Activated naive CD8-positive, alpha-beta T cell (primary cell): ENCODE results near the gene LPAR2.

ENCODE experiments used
- H3K27ac Mint-ChIP-seq: one replicate; pipeline ENCODE4 v1.8.0; 2021; ENCODE audit warnings: mixed read lengths
- H3K27me3 Mint-ChIP-seq: one replicate; pipeline ENCODE4 v1.8.0; 2021; ENCODE audit warnings: mixed read lengths
- H3K36me3 Mint-ChIP-seq: one replicate; pipeline ENCODE4 v1.8.0; 2021; ENCODE audit warnings: mixed read lengths
- H3K4me1 Mint-ChIP-seq: one replicate; pipeline ENCODE4 v1.8.0; 2021; ENCODE audit warnings: low read depth, mixed read lengths
- H3K4me3 Mint-ChIP-seq: one replicate; pipeline ENCODE4 v1.8.0; 2021; ENCODE audit warnings: mild to moderate bottlenecking, mixed read lengths
- H3K9me3 Mint-ChIP-seq: one replicate; pipeline ENCODE4 v1.8.0; 2021; ENCODE audit warnings: low read depth, mixed read lengths

LPAR2 gene

DNA sequence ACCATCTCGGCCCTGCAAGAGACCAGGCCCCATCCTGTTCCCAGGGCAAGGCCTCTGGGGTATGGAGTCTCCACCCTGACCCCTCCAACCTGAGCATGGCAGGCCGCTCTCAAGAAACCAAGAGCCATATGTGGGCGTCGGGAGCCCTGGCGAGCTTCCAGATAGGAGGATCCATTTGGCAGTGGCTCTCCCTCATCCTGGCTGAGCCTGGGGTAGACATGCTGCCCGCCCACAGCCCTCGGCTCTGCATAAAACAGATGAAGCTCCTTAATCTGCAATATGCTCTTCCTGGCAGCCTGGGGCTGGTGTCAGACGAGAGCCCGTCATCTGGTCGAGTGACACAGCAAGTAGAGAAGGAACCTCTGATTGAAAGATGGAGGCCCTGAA lies 29.4 kb upstream of the LPAR2 start:
- no peaks in the 10 kb centered on the region for H3K9me3 Mint-ChIP-seq
- H3K36me3 Mint-ChIP-seq, result peaks cover 6% of the 10 kb centered on the region
- H3K4me3 Mint-ChIP-seq, result no peak overlapping the region
- no peak overlapping the region for H3K27ac Mint-ChIP-seq
- peaks cover 18% of the 10 kb centered on the region for H3K4me1 Mint-ChIP-seq
- H3K27me3 Mint-ChIP-seq, result no peaks in the 10 kb centered on the region

DNA sequence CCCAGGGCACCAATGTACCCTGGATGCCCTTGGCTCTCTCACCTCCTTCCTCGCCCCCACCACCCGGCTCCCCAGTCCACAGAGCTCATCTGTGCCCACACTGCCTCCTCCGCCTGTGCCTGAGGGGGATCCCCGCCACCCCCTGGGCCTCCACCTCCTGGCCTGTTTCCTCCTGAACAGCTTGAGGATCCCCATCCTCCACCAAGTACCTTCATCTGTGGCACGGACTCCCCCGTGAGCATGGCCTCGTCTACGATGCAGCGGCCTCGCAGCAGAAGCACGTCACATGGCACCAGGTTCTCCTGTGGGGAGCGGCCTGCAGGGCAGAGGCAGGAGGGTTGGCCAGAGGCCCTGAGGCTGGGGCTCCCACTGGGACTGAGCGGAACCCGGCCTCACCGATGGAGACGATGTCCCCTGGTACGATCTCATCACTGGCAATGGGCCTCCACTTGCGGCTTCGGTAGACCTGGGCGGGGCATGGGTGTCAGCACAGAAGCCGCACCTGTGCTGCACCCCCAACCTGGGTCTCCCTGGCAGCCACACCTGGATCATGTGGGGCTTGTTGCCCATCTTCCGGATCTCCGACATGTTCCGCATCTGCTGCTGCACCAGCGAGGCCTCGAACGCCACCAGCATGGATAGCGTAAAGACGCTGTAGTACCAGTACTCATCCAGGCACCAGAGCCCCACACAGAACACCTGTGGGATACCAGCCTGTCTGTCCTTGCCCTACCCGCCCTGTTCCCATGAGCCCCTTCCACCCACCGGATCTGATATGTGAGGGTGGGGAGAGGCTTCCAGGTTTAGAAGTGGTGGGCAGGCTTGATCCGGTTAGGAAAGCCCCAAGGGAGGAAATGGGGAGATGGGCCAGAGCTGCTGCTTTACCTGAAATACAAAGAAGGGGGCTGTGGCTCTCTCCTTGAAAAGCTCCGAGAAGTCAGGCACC lies 28.7 kb upstream of the LPAR2 start:
- Mint-ChIP-seq H3K27ac (no peak overlapping the region), H3K36me3 (peaks cover 5% of the 10 kb centered on the region)

DNA sequence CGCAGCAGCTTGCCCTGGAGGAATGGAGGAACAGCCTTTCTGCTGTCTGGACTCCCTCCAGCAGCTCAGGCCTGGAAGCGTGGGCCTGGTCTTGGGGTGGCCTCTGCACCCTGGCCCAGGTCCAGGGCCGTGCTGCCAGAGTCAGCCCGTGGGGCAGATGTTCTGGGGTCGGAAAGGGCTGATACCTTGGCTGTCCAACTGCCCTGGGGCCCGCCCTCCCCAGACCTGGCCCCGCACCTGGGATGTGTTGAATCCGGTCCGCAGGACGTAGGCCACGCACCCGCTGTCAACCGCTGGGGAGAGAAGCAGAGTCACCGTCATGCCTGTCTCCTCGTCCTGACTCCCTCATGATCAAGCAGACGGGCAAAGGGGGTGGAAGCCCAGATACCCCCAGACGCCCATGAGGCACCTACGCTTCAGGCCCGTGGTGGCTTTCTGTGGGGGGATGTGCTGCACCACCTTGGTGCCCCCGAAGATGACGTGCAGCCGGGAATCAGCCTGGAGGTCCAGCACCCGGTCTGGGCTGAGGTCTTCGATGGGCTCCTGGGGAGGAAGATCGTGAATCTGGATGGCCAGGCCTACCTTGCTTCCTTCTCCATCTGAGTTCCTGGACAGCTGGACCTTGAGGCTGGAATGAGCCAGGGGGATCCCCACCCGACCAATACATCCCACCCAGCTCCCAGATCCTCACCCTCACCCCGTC lies 27.8 kb upstream of the LPAR2 start:
- H3K9me3 Mint-ChIP-seq, result no peaks in the 10 kb centered on the region
- H3K36me3 Mint-ChIP-seq, result peaks cover 5% of the 10 kb centered on the region
- H3K27ac Mint-ChIP-seq, result no peak overlapping the region
- no peaks in the 10 kb centered on the region for H3K27me3 Mint-ChIP-seq
- no peak overlapping the region for H3K4me3 Mint-ChIP-seq
- H3K4me1 Mint-ChIP-seq, result peaks cover 3% of the 10 kb centered on the region

More for the DNA sequence above, 28.7 kb upstream of the LPAR2 start:
- no peaks in the 10 kb centered on the region for H3K9me3 Mint-ChIP-seq
- no peak overlapping the region for H3K4me3 Mint-ChIP-seq
- peaks cover 11% of the 10 kb centered on the region for H3K4me1 Mint-ChIP-seq
- H3K27me3 Mint-ChIP-seq, result no peaks in the 10 kb centered on the region

DNA sequence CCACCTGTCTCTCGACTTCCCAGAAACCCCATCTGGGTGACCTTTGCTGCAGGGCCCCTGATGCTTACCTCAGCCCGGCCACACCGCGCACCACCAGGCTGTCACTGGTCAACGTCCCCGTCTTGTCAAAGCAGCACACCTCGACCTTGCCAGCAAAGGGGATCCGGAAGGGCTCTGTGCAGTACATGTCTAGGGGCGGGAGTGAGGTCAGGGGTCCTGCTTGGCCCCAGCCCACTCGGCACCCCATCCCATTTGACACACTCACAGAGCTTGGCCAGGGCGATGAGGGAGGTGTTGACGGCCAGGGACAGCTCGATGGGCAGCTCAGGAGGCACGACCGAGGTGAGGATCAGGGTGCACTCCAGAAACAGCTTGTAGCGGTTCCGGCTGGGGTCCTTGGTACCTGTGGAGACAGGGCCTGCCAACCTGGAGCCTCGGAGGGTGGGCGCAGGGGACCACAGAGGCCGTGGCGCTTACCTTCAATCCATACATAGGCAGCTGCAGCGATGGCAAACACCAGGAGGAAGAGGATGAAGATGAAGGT lies 27.1 kb upstream of the LPAR2 start:
- no peak overlapping the region for H3K4me3 Mint-ChIP-seq
- no peaks in the 10 kb centered on the region for H3K9me3 Mint-ChIP-seq
- H3K36me3 Mint-ChIP-seq, result peaks cover 5% of the 10 kb centered on the region
- H3K27ac Mint-ChIP-seq, result no peak overlapping the region
- peaks cover 2% of the 10 kb centered on the region for H3K4me1 Mint-ChIP-seq
- no peaks in the 10 kb centered on the region for H3K27me3 Mint-ChIP-seq

DNA sequence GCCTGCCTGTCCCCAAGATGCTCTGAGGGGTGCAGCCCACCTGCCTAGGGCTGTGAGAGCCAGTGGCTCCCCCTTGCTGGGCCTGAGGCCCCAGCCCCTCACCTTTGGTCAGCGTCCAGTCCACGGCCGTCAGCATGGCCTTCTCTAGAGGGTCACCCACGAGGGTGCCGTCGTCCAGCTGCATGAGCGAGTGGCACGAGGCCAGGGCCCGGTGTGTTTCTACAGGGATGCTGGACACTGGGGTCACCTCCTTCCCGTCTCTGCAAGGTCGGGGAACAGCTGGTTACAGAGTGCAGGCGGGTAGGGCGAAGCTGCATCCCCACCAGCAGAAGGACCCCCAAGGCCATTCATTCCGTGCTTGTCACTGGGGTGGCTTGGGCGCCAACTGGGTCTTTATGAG lies 26.4 kb upstream of the LPAR2 start:
- Mint-ChIP-seq H3K36me3 (peaks cover 6% of the 10 kb centered on the region), H3K9me3 (no peaks in the 10 kb centered on the region), H3K27me3 (no peaks in the 10 kb centered on the region), H3K27ac (no peak overlapping the region), H3K4me1 (no peaks in the 10 kb centered on the region), H3K4me3 (no peak overlapping the region)

DNA sequence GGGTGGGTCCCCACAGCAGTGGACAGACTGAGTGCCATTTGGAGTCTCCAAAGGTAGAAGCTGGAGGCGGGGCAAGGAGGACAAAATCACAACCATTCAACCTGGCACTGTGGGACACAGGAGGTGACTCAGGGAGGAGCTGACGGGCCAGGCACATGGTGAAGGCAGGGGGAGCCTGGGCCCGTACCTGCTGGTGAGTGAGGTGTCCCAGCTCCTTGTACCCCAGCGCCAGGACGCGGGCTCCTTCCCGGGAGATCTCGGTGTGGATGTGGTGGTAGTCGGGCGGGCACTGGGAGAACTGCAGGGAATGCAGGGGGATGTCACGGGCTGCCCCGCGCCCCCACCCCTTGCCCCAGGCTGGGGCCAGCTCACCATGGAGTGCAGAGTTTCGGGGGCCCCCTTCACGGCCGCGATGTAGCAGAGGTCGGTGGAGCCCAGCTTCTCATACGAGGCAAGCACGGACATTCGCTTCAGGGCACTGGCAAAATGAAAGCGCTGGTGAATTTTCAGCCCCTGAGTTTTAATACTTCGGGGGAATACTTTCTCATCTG lies 25.7 kb upstream of the LPAR2 start:
- Mint-ChIP-seq H3K9me3 (no peaks in the 10 kb centered on the region), H3K36me3 (peaks cover 8% of the 10 kb centered on the region), H3K4me3 (no peak overlapping the region), H3K4me1 (no peaks in the 10 kb centered on the region), H3K27me3 (no peaks in the 10 kb centered on the region), H3K27ac (no peak overlapping the region)

DNA sequence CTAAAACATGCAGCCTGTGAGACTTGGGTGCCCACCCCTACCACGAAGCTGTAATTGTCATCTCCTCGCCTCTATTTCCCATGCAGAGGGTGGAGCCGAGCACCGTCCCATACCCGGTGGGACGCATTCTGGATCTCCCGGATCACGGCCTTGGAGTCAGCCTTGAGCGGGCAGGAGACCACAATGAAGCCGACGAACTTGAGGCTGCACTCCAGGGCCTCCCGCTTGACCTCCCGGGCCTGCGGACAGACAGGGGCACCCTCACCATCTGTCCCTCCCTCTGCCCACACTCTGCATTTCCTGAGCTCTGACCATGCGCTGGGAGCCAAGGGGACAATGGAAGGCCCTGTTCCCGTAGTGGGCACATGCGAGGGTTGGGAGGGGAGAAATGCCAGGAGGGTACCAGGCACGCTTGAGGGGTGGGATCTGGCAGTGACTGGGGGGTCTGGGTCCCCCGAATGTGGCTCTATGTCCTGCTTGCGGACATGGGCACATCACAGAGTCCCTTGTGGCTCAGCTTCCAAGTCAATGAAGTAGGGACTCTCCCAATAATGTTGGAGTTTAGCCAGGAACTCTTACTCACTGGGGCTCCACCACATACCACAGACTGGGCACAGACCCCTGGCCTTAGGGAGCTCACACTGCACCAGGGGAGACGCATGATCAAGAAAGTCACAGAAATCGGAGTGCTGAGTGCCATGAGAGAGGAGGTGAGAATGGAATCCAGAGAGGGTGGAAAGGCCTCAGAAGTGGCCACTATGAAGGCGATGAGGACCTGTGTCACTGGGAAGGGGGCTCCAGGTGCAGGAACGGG lies 24.7 kb upstream of the LPAR2 start:
- Mint-ChIP-seq H3K27ac (peak overlapping the region; percentile 34), H3K4me3 (no peak overlapping the region), H3K9me3 (no peaks in the 10 kb centered on the region), H3K27me3 (no peaks in the 10 kb centered on the region), H3K4me1 (no peaks in the 10 kb centered on the region), H3K36me3 (peaks cover 2% of the 10 kb centered on the region)

DNA sequence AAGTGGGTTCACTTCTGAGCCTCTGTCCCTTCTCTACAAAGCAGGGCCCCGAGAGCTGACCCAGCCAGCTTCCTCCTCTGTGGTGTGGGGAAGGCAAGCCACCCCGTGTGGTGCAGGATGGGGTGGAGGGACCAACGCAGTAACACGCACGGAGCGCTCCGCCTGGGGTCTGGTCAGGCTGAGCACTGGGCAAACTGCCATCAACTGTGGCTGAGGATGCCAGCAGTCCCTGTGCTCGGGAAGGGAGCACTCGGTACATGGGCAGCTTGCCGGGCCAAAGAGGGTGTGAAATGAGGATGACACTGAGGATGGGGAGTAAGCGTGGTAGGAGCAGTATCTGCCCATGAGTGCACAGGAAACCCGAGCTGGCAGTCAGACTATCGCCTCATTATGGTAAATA lies 23.1 kb upstream of the LPAR2 start:
- H3K27ac Mint-ChIP-seq, result no peak overlapping the region
- H3K4me3 Mint-ChIP-seq, result no peak overlapping the region
- H3K36me3 Mint-ChIP-seq, result peaks cover 2% of the 10 kb centered on the region
- H3K4me1 Mint-ChIP-seq, result no peaks in the 10 kb centered on the region
- no peaks in the 10 kb centered on the region for H3K9me3 Mint-ChIP-seq
- H3K27me3 Mint-ChIP-seq, result no peaks in the 10 kb centered on the region

DNA sequence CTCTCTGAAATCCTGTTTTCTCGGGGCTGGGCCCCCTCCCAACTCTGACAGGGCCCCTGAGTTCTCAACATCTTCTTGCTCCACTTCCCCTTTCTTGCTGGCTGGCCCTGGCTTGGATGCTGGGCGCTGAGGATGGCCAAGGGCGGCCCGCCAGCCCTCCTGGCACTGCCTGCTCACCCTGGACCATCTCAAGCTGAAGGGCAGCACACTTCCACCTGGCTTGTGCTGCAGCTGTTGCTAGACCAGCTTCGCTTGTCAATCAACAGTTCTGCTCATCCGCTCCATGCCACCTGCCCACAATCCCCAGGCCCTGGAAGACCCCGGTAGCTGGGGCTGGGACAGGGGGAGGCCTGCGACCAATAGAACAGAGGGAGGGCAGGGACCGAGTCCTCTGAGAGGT lies 22.3 kb upstream of the LPAR2 start:
- Mint-ChIP-seq H3K27me3 (no peaks in the 10 kb centered on the region), H3K9me3 (no peaks in the 10 kb centered on the region), H3K4me1 (no peaks in the 10 kb centered on the region), H3K27ac (no peak overlapping the region), H3K36me3 (peaks cover 2% of the 10 kb centered on the region), H3K4me3 (no peak overlapping the region)

DNA sequence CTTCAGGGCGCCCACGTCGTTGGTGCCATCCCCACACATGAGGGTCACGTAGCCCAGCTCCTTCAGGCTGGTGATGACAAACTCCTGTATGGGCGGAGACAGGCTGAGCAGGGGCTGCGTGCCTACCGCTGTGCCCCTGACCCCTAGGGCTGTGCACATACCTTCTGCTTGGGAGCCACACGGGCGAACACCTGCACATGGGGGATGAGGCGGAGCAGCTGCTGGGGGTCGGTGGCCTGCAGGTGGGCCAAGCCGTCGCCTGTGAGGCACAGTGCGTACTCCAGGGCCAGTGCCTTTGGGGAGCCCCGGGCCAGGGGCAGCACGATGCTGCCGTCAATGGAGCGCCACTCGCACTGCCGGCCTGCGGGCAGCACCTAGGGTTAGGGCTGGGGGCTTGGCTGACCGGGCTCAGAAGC lies 21.6 kb upstream of the LPAR2 start:
- Mint-ChIP-seq H3K36me3 (peaks cover 2% of the 10 kb centered on the region), H3K4me3 (no peak overlapping the region), H3K27ac (no peak overlapping the region), H3K27me3 (no peaks in the 10 kb centered on the region), H3K4me1 (no peaks in the 10 kb centered on the region), H3K9me3 (no peaks in the 10 kb centered on the region)

DNA sequence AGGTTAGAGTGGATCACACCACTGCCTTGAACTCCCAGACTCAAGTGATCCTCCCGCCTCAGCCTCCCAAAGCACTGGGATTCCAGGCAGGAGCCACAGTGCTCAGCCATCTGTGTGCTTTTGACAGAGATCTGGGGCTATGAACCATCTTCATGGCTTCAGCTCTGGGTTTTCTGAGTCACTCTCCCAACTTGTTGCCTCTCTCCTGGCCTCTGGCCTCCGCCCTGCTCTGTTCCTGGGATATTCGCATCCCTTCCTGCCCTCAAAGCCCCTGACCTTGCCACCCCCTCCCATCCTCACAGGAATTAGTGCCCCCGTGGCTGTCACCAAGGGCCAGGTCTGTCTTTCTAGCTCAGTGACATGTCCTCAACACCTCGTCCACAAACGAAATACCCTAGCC lies 21.1 kb upstream of the LPAR2 start:
- Mint-ChIP-seq H3K27me3 (no peaks in the 10 kb centered on the region), H3K27ac (peak overlapping the region; percentile 36), H3K36me3 (peaks cover 2% of the 10 kb centered on the region), H3K4me1 (no peaks in the 10 kb centered on the region), H3K9me3 (no peaks in the 10 kb centered on the region), H3K4me3 (no peak overlapping the region)

DNA sequence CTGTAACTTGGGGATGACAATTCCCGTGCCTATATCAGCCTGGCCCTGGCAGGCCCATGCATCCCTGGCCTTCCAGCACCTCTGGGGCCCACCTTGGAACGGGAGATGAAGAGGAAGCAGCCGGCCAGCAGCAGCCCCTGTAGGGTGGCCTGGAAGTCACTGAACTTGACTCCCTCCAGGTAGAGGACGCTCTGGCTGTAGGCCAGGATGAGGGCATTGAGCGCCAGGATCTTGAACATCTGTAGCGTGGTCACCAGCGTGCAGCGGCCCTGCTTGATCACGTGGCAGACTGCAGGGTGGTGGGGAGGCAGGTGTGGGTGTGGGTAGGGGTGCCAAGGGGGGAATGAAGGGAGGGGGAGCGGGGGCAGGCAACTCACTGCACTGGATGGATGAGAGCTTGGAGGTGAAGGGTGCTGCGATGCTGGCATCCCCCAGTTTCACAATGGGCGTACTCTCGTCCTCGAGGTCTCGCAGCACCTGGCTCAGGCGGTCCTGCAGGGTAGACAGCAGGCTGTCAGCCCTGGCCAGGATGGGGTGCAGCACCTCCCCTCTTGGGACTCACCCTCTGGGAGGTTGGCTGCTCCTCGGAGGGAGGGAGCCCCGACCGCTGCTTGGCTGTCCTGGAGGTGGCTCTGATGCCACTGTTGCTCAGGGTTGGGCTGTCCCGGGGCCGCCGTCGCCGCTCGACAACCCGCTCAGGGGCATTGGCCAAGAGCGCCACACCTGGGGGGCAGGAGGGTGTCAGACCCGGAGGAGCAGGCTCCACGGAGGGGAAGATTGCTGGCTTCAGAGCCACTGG lies 19.2 kb upstream of the LPAR2 start:
- Mint-ChIP-seq H3K4me3 (no peak overlapping the region), H3K27me3 (no peaks in the 10 kb centered on the region), H3K27ac (peak overlapping the region; percentile 10), H3K9me3 (no peaks in the 10 kb centered on the region), H3K36me3 (peaks cover 2% of the 10 kb centered on the region), H3K4me1 (peaks cover 8% of the 10 kb centered on the region)

DNA sequence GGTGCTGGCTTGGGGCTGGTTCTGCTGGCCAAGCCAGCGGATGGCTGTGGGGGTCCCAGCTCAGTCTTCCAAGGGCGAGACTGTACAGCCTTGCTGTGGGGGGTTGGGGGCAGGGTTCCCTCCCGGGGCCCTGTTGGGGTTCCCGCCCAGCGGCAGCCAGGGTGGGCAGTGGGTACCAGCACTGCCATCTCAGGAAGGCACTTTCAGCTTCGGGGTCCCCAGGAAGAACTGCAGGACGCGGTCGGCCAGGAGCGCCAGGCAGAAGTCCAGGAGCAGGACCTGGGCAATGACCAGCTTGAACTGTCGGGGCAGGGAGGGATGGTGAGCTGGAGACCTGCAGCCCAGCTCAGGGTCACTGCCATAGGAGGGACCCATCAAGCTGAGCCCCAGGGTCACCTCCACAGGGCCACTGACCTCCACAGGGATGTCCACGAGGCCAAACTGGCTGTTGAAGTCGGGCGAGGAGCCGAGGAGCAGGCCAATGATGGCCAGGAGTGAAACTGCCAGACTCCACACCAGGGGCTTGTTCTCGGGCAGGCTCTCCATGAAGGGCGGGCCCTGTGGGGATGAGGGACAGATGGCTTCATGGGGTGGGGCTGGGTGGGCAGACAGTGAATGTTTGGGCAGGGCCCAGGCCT lies 17.3 kb upstream of the LPAR2 start:
- H3K36me3 Mint-ChIP-seq, result peaks cover 2% of the 10 kb centered on the region
- no peak overlapping the region for H3K27ac Mint-ChIP-seq
- no peaks in the 10 kb centered on the region for H3K27me3 Mint-ChIP-seq
- peaks cover 14% of the 10 kb centered on the region for H3K4me1 Mint-ChIP-seq
- no peaks in the 10 kb centered on the region for H3K9me3 Mint-ChIP-seq
- no peak overlapping the region for H3K4me3 Mint-ChIP-seq
